NB4 (cell line): ENCODE measurements around the gene DPPA2.

Experiments
- DNase-seq: peaks from one replicate; pipeline ENCODE4 v3.0.0; 2010; ENCODE audit warnings: low read depth
- H3K4me3 ChIP-seq: one replicate; pipeline ENCODE4 v1.5.1; 2011; ENCODE audit warnings: mild to moderate bottlenecking, low read depth, low read length, moderate library complexity
- CTCF ChIP-seq: IDR thresholded peaks from one replicate; pipeline ENCODE4 v1.5.1; 2012; ENCODE audit warnings: low read depth, low read length
- MAX ChIP-seq: IDR thresholded peaks from 2 replicates; pipeline ENCODE4 v1.6.1; 2011; ENCODE audit warnings: low read depth, low read length
- MYC ChIP-seq: IDR thresholded peaks from 2 replicates; pipeline ENCODE4 v1.6.1; 2011; ENCODE audit warnings: low read depth, low read length
- POLR2A ChIP-seq: IDR thresholded peaks from 2 replicates; pipeline ENCODE4 v1.6.1; 2011; ENCODE audit warnings: mild to moderate bottlenecking; ENCODE audit not compliant: insufficient read length; ENCODE audit errors: extremely low read depth

The DPPA2 gene

DNA sequence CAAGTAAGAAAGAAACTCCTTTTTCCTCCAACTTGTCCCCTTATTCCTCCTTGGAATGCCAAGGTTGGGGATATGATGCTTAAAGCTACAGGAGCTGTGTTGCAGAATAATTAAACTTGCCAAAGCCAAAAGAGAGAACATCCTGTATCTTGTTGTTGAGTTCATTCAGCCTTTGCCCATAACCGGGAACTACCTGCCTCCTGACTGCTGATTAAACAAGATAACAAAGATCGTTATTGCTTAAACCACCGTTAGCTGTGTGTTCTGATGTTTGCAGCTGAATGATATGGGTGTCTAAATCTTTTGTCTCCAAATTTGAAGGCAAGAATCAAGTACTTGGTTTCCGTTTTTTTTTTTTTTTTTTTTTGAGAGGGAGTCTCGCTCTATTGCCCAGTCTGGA is 61.5 kb downstream of the DPPA2 start:
- no peak for DNase-seq
- TF ChIP-seq MAX = no peak
- TF ChIP-seq MYC = no peak
- no peak for TF ChIP-seq CTCF
- TF ChIP-seq POLR2A = no peak
- H3K4me3 ChIP-seq = no peak overlapping the region

DNA sequence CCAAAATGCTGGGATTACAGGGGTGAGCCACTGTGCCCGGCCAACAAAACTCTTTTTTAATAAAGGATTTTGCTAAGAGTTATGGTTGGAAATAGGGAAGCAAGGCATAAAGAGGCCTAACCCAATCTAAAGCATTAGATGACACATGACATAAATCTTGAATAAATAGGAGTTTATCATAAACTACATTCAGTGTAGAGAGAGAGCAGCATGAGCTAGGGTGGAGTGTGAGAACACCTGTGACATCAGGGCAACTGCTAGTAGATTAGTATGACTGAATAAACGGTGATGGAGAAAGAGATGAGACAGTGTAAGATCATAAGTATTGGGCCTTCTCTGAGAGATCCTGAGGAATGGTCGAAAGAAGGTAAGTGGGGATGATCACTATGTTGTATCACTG is 63.7 kb downstream of the DPPA2 start:
- H3K4me3 ChIP-seq = no peak overlapping the region
- no peak for TF ChIP-seq MAX
- no peak for TF ChIP-seq MYC
- no peak for TF ChIP-seq CTCF
- no peak for TF ChIP-seq POLR2A
- DNase-seq = no peak
